Measurements from ENCODE around the gene ANKEF1.

Gene ANKEF1

DNA sequence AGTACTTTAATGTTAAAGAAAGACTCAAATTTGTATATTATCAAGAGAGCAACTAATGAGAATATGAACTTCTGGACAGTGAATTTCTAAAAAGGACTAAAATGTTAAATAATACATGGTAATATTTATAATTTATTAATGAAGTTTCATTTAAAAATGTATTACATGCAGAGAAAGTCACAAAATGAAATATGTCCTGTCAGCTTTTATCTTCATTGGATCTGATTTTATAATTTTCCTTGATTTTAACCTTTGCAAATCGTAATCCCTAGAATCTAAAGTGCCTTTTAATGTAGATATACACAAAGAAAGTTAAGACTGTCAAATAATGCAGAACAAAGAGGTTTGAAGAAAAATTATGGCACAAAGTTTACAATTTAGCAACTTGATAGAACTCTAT lies 16.4 kb downstream of the ANKEF1 start:
- Mint-ChIP-seq H3K36me3 (ENCODE audit: low read depth) (peaks cover 12% of the 10 kb centered on the region), H3K27ac (no peak overlapping the region), H3K9me3 (peaks cover 13% of the 10 kb centered on the region), H3K4me3 (no peak overlapping the region), H3K4me1 (ENCODE audit: low read depth) (peaks cover 5% of the 10 kb centered on the region), H3K27me3 (no peaks in the 10 kb centered on the region)
- intact Hi-C loops (cut with micrococcal nuclease), result no loop called here

DNA sequence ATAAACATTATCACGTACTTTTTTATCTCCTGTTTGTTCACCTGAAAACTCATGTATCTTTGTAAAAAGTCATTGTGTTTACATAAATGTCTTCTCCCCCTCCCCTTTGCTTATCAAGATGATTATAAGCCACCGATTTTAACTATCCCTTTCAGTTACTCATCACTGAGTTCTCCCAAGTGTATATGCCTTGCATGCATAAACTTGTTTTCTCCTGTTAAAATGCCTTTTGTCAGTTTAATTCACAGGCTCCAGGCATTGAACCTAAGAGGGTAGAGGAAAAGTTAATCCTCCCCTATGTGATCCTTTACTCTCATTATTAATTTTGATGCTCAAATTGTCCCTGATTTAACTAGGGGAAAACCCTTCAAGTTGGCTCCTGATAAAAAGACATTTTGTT lies 24.2 kb downstream of the ANKEF1 start:
- Mint-ChIP-seq H3K27ac (no peak overlapping the region), H3K36me3 (ENCODE audit: low read depth) (peaks cover 2% of the 10 kb centered on the region), H3K4me1 (ENCODE audit: low read depth) (no peaks in the 10 kb centered on the region), H3K27me3 (peaks cover 13% of the 10 kb centered on the region), H3K9me3 (peaks cover 3% of the 10 kb centered on the region), H3K4me3 (no peak overlapping the region)
- intact Hi-C loops (cut with micrococcal nuclease), result no loop called here

DNA sequence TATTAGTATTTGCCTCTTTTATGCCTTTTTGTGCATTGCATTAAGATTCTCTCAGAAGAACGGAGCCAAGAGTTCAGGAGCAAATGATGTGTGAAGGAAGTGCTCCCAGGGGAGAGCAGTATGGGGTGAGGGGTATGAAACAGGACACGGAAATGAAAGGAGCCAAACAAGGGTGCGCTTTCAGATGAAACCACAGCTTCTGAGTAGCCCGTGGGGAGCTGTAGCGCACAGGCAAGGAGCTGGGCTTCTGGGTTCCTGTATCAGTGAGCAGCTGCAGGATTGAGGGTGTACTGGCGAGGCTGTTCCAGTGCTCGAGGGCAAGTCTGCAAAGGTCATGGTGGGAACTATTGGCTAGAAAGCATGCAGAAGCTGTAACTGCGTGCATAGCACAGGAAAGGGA lies 25.4 kb downstream of the ANKEF1 start:
- Mint-ChIP-seq H3K9me3 (peaks cover 3% of the 10 kb centered on the region), H3K27ac (no peak overlapping the region), H3K4me3 (no peak overlapping the region), H3K36me3 (ENCODE audit: low read depth) (no peaks in the 10 kb centered on the region), H3K4me1 (ENCODE audit: low read depth) (peaks cover 3% of the 10 kb centered on the region), H3K27me3 (peaks cover 19% of the 10 kb centered on the region)
- intact Hi-C loops (cut with micrococcal nuclease), result no loop called here

DNA sequence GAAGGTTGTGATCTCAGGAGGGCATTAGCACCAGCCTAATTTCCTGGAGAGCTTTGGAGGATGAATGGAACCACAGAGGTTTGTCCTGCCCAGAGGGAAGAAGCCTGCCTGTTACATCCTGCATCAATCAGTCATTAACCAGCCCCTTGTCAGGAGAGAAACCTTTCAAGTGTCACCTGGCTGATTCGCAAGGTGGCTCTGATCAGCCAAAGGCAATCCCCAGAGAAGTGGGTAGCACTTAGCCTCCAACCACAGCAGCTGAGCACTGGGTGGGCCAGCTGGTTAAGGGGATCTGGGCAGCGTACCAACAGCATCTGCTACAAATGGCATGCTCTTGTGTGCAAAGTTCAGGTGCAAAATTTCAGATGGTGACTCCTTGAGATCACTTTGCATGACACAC lies 26.9 kb downstream of the ANKEF1 start:
- Mint-ChIP-seq H3K27me3 (peaks cover 22% of the 10 kb centered on the region), H3K4me3 (no peak overlapping the region), H3K9me3 (peaks cover 10% of the 10 kb centered on the region), H3K27ac (no peak overlapping the region), H3K36me3 (ENCODE audit: low read depth) (no peaks in the 10 kb centered on the region), H3K4me1 (ENCODE audit: low read depth) (peaks cover 8% of the 10 kb centered on the region)
- intact Hi-C loops (cut with micrococcal nuclease), result no loop called here

DNA sequence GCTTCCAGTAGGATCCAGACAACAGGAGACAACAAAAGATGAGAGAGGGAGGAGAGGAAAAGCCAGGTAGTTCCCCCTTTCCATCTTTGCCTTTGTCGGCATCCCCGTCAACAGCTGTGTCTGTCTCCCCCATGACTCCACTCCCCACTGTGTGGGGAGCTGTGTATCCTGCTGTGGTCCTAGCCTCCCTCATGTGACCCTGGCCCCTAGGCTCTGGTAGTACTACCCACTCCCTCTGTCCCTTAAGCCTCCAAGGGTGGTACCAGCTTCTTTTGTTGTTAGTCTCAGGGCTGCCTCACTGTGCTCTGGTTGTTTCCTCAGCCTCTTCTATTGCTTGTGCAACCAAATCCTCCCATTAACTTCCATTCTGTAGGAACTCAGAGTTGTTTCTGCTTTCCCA lies 28.7 kb downstream of the ANKEF1 start:
- H3K9me3 Mint-ChIP-seq, result peaks cover 12% of the 10 kb centered on the region
- no peaks in the 10 kb centered on the region for H3K36me3 Mint-ChIP-seq (ENCODE audit: low read depth)
- H3K4me3 Mint-ChIP-seq, result no peak overlapping the region
- peaks cover 8% of the 10 kb centered on the region for H3K4me1 Mint-ChIP-seq (ENCODE audit: low read depth)
- peaks cover 24% of the 10 kb centered on the region for H3K27me3 Mint-ChIP-seq
- intact Hi-C loops (cut with micrococcal nuclease), result no loop called here
- H3K27ac Mint-ChIP-seq, result no peak overlapping the region

DNA sequence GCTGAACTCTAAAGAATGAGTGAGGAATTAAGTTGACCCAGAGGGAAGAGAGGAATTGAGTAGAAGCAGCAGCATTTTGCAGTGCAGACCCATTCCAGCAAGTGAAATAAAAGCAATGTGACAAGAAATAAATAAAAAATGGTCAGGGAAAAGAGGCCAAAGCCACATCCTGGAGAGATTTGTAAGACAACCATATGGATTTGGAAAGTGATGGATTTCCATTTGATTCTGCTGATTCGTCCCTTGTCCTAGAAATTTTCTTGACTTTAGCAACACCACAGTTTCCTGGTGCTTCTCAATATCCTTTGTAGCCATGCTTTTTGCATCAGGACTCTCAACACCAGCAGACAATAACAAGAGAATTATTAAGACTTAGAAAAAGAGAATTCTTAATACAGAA lies 29.8 kb downstream of the ANKEF1 start:
- Mint-ChIP-seq H3K4me3 (no peak overlapping the region), H3K27ac (no peak overlapping the region), H3K36me3 (ENCODE audit: low read depth) (no peaks in the 10 kb centered on the region), H3K27me3 (peaks cover 24% of the 10 kb centered on the region), H3K4me1 (ENCODE audit: low read depth) (peaks cover 8% of the 10 kb centered on the region), H3K9me3 (peaks cover 24% of the 10 kb centered on the region)
- intact Hi-C loops (cut with micrococcal nuclease), result no loop called here

DNA sequence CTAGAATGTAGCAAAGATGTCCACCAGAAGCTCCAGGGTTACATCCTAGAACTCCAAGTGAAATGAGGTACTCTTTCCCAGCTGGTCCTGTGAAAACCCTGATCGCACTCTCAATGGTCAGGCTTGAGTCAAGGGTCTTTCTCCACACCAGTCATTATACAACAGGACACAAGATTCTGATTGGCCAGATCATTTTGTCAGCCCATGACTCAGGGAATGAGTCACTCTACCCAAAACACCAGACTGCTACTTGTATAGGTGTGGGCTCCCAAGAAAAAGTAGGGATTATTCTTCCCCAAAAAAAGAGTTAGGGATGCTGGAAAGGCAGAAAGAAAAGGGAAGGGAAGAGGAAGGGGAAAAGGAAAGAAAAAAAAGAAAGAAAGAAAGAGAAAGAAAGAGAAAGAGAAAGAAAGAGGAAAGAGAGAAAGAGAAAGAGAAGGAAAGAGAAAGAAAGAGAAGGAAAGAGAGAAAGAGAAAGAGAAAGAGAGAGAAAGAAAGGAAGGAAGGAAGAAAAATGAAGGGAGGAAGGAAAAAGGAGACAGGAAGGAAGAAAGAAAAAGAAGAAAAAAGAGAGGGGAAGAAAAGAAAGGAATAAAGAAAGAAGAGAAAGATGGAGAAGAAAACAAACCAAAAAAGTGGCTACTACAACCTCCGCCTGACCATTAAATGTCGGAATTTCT lies 30.5 kb downstream of the ANKEF1 start:
- intact Hi-C loops (cut with micrococcal nuclease), result no loop called here
- peaks cover 24% of the 10 kb centered on the region for H3K27me3 Mint-ChIP-seq

DNA sequence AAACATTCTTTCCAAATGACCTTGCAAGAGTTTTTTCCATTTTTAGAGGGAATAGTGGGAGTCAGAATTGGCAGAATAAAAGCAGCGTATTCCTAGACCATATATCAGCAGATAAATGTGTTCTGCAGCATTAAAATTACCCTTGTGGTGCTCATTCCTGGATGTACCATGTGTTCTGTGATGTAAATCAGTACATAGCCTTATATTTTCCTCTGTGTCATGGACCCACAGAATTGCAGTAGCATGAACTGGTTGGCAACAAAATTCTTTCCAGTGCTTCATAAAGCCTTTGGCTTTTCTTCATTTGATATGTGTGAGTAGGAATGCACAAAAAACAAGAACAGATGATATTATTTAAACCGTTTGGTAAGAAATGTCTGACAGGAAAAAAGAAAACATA lies 32.5 kb downstream of the ANKEF1 start:
- peaks cover 8% of the 10 kb centered on the region for H3K4me1 Mint-ChIP-seq (ENCODE audit: low read depth)
- peaks cover 23% of the 10 kb centered on the region for H3K27me3 Mint-ChIP-seq
- peaks cover 36% of the 10 kb centered on the region for H3K9me3 Mint-ChIP-seq
- no peak overlapping the region for H3K27ac Mint-ChIP-seq
- intact Hi-C loops (cut with micrococcal nuclease), result no loop called here
- H3K4me3 Mint-ChIP-seq, result no peak overlapping the region
- no peaks in the 10 kb centered on the region for H3K36me3 Mint-ChIP-seq (ENCODE audit: low read depth)

More for the DNA sequence above, 30.5 kb downstream of the ANKEF1 start:
- H3K36me3 Mint-ChIP-seq (ENCODE audit: low read depth), result no peaks in the 10 kb centered on the region
- no peak overlapping the region for H3K4me3 Mint-ChIP-seq
- peaks cover 30% of the 10 kb centered on the region for H3K9me3 Mint-ChIP-seq
- peaks cover 8% of the 10 kb centered on the region for H3K4me1 Mint-ChIP-seq (ENCODE audit: low read depth)
- H3K27ac Mint-ChIP-seq, result peak overlapping the region; percentile 43

DNA sequence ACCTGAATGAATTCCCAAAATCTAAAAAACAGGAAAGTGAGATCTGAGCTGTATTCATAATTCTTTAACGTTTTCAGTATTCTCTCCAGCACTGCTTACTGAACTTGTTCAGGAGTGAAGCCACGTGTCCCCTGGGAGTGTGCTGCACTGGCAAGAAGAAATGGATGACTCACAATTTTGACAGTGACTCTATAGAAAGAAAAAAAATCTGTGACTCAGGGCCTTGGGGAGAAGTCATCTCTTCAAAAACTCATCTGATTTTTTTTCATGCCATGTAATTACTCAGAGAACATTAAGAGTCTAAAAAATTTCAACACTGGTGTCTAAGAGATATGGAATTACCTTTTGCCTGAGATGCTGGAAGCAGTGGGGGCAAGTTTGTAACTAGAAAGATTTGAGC lies 39.7 kb downstream of the ANKEF1 start:
- Mint-ChIP-seq H3K27me3 (peaks cover 10% of the 10 kb centered on the region), H3K4me3 (no peak overlapping the region), H3K36me3 (ENCODE audit: low read depth) (no peaks in the 10 kb centered on the region), H3K4me1 (ENCODE audit: low read depth) (peaks cover 18% of the 10 kb centered on the region), H3K9me3 (peaks cover 22% of the 10 kb centered on the region), H3K27ac (no peak overlapping the region)
- intact Hi-C loops (cut with micrococcal nuclease), result loop anchor here (5.0 kb wide), 1 partner anchor 37 kb away; no protein-coding TSS in a partner anchor

DNA sequence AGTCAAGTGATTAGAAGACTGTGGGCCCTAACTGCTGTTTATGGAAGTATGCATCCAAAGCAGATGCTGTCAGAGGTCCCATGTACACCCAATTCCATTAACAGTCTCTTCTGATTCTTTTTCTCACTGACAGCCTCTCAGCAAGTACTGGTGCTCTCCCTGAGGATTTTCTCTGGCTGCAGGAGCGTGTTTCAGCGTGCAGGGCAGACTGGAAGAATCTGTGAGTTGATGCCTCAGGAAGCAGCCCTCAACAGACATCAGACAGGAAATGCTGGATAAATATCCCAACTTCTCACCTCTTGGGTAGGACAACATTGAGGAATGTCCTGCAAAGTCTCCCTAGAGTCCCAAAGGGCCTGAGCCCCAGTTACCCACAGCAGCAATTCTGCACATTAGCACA lies 40.8 kb downstream of the ANKEF1 start:
- Mint-ChIP-seq H3K27ac (no peak overlapping the region), H3K4me1 (ENCODE audit: low read depth) (peaks cover 18% of the 10 kb centered on the region), H3K4me3 (no peak overlapping the region), H3K9me3 (peaks cover 12% of the 10 kb centered on the region), H3K36me3 (ENCODE audit: low read depth) (no peaks in the 10 kb centered on the region), H3K27me3 (peaks cover 5% of the 10 kb centered on the region)
- intact Hi-C loops (cut with micrococcal nuclease), result no loop called here

DNA sequence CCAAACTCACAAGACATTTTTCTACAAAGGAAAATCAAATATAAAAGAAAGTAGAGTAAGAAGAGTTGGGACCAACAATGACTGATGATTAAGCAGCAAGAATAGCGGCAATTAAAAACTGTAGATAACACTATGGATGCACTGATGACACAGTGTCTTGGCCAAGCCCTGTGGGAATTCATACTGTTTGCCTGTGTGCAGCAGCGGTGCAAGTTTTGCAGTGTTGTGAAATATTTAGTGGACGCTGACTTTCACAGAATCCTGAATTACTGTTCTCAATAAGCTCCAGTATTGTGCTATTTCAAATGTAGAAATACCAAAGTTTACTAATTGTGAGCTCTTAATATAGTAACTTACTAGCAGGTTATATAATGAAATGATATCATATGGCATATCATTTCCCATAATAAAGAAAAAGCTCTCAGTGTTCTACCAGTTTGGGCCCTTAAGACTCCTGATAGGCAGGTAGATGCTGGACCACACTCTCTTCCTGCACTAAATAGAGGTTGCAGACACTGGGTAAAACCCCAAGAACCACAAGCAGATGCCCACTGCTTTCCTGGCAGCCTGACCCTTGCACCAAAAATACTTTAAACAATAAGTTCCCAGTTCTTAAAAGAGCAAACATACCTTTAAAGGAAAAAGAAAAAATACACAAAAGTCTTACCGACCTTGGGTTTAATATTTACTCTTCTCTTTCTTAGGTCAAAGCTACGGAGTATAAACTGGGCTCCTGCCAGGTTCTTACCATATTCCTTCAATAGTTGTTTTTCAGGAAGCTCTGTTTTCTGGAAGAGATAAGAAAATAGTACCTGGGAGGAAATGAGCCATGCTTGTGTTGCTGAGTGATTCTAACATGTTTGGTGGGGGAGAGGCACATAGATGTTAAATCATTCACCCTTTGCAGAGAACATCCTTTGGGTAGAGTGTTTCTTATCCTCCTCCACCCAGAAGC lies 41.6 kb downstream of the ANKEF1 start:
- H3K4me1 Mint-ChIP-seq (ENCODE audit: low read depth), result peaks cover 18% of the 10 kb centered on the region
- H3K27ac Mint-ChIP-seq, result no peak overlapping the region
- H3K36me3 Mint-ChIP-seq (ENCODE audit: low read depth), result no peaks in the 10 kb centered on the region
- no peak overlapping the region for H3K4me3 Mint-ChIP-seq
- H3K9me3 Mint-ChIP-seq, result peaks cover 9% of the 10 kb centered on the region
- intact Hi-C loops (cut with micrococcal nuclease), result no loop called here
- H3K27me3 Mint-ChIP-seq, result peaks cover 5% of the 10 kb centered on the region

DNA sequence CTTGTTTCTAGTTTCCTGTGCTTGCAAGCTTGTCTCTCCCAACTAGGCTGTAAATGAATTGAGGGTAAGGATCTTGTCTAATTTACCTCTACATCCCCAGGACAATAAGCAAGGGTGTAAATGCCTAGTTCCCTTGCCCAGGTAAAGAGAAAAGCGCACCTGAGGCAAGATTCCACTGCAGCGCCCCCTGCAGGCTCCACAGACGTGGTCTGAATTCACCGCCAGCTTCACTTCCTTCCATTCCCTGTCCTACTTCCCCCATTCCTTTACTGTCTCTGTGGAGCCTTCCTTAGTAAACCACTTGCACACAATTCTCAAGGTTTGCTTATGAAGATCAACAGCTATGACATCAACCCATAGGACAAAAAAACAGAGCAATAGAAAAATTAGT lies 42.3 kb downstream of the ANKEF1 start:
- peaks cover 5% of the 10 kb centered on the region for H3K27me3 Mint-ChIP-seq
- peaks cover 9% of the 10 kb centered on the region for H3K9me3 Mint-ChIP-seq
- no peak overlapping the region for H3K4me3 Mint-ChIP-seq
- H3K36me3 Mint-ChIP-seq (ENCODE audit: low read depth), result no peaks in the 10 kb centered on the region
- intact Hi-C loops (cut with micrococcal nuclease), result no loop called here
- H3K27ac Mint-ChIP-seq, result no peak overlapping the region
- H3K4me1 Mint-ChIP-seq (ENCODE audit: low read depth), result peaks cover 18% of the 10 kb centered on the region

DNA sequence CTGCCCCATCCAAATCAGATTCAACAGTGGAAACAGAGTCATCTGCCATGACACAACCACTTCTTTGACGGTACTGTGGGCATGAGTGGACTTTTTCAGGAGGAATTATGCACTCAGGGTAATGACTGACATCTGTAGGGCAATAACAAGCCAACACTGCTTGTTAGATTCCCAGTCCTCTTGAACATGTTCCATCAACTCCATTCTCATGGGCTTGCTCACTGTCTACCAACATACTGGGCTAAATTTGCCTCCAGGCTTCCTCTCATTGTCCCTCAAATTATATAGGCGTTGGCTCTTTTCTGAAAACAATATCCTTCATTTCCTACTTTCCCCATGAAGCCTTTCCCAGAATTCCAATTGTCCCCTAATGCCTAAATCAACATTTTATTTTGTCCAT lies 43.1 kb downstream of the ANKEF1 start:
- no peaks in the 10 kb centered on the region for H3K36me3 Mint-ChIP-seq (ENCODE audit: low read depth)
- H3K4me1 Mint-ChIP-seq (ENCODE audit: low read depth), result peaks cover 18% of the 10 kb centered on the region
- peaks cover 9% of the 10 kb centered on the region for H3K9me3 Mint-ChIP-seq
- no peak overlapping the region for H3K4me3 Mint-ChIP-seq
- intact Hi-C loops (cut with micrococcal nuclease), result no loop called here
- H3K27ac Mint-ChIP-seq, result no peak overlapping the region
- H3K27me3 Mint-ChIP-seq, result peaks cover 5% of the 10 kb centered on the region

DNA sequence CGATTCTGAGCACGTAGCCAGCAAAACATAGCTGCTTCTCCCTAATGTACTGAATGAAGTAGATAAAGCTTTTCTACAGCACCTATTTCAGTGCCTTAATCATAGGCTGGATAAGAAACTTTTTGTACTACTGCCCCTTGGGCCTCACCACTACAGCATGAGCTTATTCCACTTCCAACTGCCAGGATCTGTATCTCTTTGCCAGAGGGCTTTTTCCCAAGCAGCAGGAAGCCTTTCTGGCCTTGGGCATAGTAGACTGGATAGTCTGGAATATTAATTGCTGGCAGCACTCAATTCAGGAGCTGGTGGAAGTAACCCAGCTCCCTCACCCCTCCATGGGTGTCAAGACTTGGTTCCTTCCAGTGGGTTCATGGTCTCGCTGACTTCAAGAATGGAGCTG lies 43.6 kb downstream of the ANKEF1 start:
- Mint-ChIP-seq H3K9me3 (peaks cover 9% of the 10 kb centered on the region), H3K27me3 (peaks cover 5% of the 10 kb centered on the region), H3K4me1 (ENCODE audit: low read depth) (peaks cover 18% of the 10 kb centered on the region), H3K27ac (no peak overlapping the region), H3K4me3 (no peak overlapping the region), H3K36me3 (ENCODE audit: low read depth) (no peaks in the 10 kb centered on the region)
- intact Hi-C loops (cut with micrococcal nuclease), result no loop called here
